ENCODE results near the gene MAP3K6.

Gene MAP3K6

DNA sequence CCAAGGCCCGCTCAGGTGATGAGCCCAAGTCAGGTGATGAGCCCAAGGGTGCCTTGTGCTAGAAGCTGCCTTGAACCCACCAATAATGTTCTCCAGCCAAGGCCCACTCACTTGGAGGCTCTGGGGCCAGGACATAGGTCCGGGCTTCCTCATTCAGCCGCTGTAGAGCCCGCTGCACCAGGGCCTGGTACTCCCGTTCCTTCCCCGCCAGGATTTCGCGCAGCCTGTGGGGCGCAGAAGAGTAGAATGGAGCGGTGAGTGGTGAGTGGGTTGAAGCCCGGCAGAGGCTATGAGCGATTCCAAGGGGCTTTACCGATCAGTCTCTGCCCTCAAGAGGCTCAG is 10.5 kb downstream of the MAP3K6 start:
- DNase-seq = no peak

DNA sequence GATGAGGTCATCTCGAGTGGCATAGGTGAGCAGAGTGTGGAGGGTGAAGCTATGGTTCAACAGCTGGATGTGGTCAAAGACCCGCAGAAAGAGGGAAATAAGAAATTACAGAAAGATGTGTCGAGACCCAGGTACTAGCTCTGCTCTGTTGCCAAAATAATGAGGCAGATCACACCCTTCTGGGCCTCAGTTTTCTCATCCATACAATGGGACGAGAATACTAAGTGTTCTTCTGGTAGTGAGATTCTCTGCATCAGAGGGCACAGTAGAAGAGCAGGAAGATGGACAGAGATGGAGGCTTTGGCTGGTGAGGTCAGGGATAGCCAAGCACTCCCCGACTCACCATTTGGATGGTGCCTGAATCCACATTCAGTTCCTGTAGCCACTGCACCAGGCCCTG is 11.1 kb downstream of the MAP3K6 start:
- no peak for DNase-seq

DNA sequence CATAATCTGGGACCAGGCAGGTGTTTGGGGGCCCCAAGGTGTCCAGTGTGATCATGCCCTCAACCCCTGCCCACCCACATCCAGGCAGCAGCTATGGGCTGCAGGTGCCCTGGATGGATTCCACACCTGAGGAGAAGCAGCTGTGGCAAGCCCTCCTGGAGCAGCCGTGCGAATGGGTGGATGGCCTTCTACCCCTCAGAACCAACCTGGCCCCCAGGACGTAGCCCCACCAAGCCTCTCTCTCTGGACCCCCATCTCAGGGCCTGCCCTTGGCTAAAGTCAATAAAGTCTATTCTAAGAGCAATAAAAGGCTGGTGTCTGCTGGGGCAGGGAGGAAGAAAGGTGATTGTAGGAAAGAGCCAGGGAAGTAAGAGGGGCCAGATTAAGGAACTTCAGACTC is 13.1 kb downstream of the MAP3K6 start:
- DNase-seq = no peak

DNA sequence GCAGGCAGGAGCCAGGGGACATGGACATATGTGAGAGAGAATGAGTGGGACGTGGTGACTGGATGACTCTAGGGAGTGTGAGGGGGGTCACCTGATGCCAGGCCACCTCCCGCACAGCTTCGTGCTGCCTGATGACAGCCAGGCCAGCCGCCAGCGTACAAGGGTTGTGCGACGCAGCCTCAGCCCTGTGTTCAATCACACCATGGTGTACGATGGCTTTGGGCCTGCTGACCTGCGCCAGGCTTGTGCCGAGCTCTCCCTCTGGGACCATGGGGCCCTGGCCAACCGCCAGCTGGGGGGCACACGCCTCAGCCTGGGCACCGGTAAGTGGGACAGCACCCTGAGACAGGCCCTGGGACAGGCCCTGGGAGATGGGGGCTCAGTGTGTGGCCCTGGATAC is 13.6 kb downstream of the MAP3K6 start:
- DNase-seq = no peak

DNA sequence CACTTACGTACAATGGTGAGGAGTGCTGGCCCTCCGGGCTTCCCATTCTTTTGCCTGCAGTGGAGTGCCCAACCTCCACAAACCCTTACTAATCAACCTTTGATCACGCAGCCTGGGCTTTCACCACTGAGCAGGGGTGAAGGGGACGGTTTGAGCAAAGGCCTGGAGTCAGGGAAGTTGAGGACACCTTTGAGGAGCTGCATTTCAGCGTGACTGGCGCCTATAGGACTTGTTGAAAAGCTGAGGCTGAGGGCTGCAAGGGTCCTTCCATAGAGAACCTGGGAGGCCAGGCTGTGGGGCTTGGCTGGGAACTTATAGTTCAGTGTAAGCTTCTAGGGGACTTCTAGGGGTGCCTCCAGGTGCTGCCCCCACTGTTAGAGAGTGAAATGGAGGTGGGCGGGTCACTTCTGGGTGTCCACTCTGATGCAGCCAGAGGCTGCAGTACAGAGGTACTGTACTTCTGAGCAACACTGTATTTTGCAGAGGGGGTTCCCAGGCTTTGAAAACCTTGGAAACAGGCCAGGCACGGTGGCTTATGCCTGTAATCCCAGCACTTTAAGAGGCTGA is 15.1 kb downstream of the MAP3K6 start:
- no peak for DNase-seq

DNA sequence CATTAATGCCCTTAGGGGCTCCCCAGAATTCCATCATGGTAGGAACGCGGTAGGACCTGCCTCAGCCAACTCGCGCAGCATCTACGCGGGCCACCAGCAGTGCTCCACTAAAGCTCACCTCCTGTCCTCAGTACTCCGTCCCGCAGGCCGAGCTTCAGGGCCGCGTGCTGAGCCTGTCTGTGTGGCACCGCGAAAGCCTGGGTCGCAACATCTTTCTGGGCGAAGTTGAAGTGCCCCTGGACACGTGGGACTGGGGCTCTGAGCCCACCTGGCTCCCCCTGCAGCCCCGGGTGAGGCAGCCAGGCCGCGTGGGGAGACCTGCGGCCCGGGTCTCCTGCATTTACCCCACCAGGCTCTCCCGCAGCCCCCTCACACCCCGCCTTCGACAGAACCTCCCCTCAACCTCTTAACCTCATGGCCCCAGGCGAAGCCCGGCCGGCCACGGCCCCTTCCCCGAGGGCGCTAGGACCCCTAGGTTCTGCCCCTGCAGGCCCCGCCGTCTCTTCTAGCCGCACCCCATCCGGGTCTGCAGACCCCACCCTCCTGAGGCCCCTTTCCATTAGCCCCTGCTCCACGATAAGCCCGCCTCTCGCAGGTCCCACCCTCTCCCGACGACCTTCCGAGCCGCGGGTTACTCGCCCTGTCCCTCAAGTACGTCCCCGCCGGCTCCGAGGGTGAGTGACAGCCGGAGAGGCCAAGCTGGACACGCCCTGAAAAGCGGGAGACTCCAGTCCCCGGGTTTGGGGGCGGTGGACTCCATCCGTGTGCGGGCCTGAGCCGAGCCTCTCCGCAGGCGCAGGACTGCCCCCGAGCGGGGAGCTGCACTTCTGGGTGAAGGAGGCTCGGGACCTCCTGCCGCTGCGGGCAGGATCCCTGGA is 15.9 kb downstream of the MAP3K6 start:
- no peak for DNase-seq

DNA sequence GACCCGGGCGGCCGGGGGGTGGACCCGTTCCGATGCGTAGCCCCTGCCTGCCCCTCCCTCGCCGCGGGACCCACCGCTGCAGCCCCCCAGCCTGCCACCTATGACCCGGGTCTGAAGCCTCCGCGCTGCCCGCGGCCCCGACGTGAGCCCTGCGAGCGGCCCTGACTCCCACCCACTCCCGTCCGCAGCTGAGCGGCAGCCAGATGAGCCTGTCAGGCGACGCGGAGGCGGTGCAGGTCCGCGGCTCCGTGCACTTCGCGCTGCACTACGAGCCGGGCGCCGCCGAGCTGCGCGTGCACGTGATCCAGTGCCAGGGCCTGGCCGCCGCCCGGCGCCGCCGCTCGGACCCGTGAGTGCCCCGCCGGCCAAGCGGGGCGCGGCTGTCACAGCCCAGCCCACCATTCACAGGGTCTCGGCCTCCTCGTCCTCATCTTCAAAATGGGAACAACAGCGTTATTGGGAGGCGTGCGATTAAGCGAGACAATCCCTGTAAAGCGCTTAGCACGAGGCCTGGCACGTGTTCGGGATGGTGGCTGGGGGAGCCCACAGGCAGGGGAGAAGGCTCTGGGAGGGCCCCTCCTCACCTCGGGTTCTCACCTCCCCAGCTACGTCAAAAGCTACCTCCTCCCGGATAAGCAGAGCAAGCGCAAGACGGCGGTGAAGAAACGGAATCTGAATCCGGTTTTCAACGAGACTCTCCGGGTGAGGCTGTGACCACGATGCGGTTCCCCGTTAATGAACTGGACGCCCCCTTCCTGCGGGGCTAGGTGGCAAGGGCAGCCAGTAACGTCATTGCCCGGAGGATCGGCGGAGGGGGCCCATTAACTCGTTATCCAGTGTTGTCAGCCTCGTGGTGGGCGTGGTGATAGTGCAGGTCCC is 16.7 kb downstream of the MAP3K6 start:
- DNase-seq = no peak

DNA sequence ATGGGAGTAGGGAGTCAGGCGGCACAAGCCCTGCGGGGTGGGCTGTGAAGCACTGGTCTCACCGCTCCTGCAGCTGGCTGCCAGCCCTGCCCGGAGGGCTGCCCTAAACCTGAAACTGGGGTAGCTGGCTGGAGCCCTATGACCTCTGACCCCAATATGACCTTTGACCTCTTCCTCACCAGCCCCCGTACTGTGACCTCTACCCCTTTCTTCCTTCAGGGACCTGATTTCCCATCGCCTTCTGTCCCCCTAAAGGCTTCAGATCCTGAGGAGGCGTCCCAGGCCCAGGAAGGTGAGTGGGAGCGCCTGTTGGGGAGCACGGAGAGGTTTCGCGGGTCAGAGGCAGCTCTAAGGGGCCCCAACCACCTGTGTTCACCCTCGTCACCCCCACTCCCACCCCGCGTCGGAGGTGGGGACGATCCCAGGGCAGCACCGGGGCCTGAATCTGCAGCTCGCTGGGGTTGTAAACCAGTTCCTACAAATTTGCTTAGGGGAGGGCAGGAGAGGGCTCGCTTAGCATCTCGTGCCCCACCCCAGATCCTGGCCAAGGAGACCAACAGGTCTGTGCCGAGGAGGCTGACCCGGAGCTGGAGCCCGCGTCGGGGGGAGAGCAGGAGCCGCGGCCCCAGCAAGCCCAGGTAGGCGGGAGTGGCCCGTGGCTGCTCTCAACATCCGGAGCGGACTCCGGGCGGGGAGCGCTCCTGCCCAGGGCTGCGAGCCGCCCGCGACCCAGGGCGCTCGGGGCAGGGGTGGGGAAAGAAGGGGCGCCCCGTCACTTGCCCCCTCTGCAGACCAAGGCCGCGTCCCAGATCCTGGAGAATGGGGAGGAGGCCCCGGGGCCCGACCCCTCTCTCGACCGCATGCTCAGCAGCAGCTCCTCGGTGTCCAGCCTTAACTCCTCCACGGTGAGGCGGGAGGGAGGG is 17.6 kb downstream of the MAP3K6 start:
- DNase-seq = no peak

DNA sequence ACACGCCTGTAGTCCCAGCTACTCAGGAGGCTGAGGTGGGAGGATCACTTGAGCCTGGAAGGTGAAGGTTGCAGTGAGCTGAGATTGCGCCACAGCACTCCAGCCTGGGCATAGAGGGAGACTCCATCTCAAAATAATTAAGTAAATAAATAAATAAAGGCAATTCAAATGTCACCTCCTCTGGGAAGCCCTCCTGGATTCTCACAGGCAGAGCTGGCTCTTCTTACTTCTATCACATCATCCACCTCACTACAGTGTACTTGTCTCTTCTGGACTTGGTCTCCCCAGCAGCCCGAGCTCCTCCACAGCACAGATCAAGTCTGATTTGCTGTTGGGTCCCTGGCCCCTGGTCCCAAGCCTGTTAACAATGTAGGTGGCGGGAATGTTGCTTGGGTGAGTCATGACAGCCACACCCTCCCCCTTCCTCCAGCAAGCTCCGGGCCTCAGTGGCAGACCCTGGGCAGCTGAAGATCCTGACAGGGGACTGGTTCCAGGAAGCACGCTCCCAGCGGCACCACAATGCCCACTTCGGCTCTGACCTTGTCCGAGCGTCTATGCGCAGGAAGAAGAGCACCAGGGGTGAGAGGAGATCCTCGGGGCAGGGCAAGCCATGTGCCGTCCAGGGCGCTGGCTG is 19.7 kb downstream of the MAP3K6 start:
- DNase-seq = no peak

DNA sequence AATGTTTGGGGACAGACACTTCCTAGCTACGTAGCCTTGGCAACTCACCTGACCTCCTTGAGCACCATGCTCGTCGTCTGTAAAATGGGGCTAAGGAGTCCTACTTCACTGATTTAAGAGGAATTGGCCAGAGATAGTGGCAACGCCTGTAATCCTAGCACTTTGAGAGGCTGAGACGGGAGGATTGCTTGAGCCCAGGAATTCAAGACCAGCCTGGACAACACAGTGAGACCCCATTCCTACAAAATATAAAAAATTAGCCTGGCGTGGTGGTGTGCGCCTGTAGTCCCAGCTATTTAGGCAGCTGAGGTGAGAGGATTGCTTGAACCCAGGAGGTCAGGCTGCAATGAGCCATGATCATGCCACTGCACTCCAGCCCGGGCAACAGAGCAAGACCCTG is 20.4 kb downstream of the MAP3K6 start:
- no peak for DNase-seq

DNA sequence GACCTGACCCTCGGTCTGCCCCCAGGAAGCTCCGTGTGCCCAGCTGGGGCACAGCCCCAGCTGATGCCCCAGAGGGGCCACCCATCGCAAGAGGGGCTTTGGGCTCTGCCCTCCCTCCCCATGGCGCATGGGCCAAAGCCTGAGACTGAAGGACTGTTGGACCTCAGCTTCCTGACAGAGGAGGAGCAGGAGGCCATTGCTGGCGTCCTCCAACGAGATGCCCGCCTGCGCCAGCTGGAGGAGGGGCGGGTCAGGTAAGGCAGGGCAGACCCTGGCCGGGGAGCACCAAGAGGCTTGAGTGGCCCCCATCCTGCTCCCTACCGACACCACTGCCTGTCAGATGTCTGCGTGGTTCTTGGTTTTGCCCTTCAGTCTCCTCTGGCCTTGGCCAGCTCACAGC is 21.5 kb downstream of the MAP3K6 start:
- no peak for DNase-seq

DNA sequence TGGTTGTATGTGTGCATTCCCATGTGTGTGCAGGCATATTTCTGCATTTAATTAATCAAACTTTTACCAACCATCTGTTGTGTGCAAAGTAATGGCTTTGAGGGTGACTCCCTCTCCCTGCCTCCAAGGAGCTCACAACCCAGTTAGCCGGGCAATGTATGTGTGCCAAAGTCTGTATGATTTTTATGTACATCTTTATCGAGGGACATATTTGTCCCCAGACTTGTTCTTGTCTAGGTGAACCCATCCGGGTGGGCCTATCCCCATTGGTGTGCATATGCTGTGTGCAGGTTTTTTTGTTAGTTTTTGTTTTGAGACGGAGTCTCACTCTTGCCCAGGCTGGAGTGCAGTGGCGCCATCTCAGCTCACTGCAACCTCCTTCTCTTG is 23.1 kb downstream of the MAP3K6 start:
- no peak for DNase-seq

DNA sequence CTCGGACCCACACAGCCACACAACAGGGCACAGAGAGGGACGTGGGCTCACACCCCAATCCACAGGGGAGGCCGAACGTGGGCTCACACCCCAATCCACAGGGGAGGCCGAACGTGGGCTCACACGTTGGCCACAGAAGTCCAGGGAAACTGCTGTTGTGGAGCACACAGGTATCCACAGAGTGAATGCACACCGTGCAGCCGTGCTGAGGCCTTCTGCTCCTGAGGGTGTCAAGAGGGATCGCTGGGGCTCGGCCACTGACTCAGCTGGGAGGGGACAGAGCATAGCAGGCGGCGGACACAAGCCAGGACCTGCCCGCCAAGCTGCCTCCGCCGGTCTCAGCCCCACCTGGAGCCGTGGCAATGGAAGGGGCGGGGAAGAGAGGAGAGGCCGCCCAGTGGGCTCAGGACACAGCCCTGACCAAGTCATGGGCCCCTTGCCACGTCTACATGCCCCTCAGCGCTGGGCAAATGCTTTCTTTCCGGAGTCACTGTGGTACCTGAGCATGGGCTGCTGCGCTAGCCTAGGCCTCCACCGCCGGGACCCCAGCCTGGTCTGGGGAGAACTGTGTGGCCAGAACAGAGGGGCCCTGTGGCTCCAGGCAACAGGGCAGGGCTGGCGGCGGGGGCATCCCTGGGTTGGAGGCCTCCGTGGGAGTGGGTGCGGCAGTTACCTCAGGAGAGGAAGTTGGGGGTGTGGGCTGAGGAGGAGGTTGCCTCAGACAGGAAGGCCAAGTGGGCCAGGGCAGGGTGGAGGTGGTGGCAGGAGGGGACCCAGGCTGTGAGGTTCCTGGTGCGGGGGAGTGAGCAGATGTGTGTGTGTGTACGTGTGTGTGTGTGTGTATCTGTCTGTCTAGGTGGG is 23.8 kb downstream of the MAP3K6 start:
- DNase-seq = peak; percentile 12 to 62 (median 40)

DNA sequence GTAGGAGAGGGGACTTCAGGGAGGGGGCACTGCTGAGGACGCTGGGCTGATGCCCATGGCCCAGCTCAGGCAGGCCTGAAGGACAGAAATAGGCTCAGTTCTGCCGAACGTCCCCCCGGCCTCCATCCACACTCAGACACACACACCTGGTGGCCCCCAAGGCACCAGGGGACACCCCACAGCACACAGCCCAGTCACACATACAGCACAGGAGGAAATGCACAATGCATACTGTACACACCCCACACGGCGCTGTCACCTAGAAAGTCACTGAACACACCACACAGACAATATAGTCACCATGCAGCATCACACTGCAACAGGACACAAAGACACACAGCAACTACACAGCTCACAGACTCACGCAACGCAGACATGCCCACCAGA is 24.4 kb downstream of the MAP3K6 start:
- peak in 1 of 4 experiments; percentile 15 for DNase-seq

DNA sequence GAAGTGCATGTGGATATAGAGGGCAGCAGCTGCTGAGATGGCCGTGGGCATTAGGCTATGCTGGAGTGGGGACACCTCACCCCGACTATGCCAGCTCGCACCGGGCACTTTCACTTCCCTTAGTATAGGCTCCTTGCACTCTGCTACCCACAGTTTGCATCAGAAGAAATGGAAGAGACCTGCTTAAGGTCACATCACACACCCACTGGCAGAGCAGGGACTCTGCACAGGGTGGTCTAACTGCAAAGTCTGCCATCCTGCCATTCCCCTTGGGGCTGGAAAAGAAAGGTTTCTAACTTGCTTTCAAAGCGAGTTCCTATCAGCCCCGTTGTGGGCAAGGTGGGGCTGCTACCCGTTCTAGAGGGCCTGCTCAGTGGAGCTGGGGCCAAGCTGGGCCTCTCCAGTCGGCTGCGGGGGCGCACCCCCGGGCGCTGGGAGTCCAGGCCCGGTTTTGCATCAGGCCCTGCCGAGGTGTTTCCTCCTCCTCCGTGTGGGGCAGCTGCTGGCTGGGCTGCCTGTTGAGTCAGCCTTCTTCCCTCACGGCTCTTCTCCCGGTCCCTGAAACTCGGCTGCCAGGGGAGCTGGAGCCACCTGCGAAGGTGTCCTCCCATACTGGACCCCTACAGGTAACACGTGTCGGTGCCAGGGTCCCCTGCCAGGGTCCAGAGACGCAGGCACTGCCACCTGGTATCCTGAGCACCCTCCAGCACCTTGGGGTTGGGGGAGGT is 25.1 kb downstream of the MAP3K6 start, which contains the start of gene SYTL1:
TSS of gene SYTL1 (plus strand) at position 498 of the 728 bp plus-strand sequence. CDS start 3,313 bp downstream, outside the sequence.
- DNase-seq = peak in 3 of 4 experiments; percentile 11 to 45 (median 40)

DNA sequence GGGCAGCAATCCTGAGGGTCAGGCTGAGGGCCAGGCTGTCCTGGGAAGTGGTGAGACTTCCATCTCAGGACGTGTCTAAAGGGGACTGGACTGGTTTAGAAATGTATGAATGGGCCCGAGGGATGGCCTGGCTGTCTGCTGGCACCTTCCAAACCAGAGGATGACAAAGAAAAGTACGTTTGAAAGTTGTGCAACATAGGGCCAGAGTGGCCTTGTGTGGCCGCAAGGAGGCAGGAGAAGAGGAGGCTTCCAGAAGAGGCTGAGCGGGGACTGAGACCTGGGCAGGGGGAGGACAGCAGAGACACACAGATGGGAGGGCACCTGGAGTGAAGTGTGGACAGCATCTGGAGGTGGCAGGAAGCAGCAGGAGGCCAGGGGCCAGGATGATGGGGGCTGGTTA is 27.5 kb downstream of the MAP3K6 start:
- DNase-seq = no peak

DNA sequence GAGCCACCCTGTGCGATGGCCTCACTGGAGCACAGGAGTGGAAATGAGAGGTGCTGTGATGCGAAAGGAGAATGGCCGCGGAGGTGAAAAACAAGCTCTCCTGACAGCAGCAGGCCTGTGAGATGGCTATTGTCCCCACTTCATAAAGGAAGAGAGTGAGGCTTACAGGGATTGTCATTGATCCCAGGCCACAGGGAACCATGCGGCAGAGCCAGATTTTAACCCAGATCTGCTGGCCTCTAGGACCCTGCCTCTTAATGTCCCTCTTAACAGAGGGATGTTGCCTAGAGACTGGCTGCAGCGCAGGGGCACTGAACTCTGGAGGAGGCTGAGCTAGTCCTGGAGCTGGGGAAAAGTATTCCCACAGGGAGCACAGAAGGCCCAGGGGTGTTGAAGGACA is 28.0 kb downstream of the MAP3K6 start:
- no peak for DNase-seq

DNA sequence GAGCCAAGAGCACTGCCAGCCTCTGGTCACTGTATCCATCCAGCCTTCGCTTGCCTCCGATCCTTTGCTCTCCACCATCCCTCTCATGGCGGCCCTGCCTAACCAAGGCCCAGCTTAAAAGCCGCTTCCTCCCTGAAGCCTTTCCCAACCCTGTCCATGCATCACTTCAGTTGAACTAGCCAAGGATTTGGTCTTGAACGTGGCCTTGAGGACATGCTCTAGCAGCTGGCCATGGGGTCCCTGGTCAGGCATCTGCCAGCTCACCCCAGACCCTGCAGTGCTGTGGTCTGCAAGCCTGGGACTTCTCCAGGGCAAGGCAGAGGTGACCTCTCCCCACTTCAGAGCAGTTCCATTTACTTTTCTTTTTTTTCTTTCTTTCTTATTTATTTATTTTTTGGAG is 30.0 kb downstream of the MAP3K6 start:
- DNase-seq = no peak

DNA sequence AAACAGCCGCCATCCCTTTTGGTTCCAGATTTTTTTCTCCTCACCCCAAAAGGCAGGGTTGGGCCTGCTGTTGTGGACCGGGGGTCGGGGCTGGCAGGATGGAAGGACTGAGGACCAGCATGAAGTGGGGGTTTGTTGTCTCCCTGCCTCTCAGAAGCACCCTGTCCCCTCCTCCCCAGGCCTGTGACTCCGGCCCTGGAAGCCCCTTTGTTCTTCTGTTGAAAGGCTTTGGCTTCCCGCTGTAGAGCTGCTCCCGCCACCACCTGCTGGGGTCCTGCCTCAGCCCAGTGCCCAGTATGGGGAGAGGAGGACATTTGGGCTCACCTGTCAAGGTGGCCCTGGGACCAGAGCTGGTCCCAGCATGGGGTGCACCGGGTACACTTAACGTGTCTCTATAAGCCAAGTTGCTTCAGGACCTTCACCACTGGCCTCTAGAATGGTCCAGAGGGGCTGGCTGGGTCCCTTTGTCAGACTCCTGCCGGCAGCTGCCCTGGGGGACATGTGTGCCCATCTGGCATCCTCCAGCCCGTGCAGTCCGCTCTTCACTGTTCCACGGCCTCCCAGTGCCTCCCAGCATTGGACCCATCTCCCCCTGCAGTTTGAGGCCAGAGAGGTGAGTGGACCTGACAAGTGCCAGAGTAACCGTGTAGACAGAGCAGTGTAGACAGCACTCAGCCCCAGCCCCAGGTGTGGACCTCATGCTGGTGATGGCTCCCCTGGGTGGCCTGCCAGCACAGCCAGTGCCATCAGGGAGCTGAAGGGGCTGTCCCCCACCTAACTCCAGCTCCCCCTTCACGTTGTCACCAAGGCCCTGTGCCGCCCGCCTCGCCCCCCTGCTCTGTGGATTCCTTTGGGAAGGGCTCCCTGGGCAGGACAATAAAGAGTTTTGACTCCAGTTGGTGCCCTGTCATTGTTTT is 31.0 kb downstream of the MAP3K6 start:
- DNase-seq = no peak

Data from activated CD4-positive, CD25-positive, alpha-beta regulatory T cell (primary cell).